WTC11 (cell line): ENCODE data around the gene NAA80. TPM values are rescaled to one million over a fixed set of nuclear protein-coding genes. Genes with fewer than 3 reads are reported as not detected.

Source experiments
- ATAC-seq: fragments of 200-7000 bp; cut with Tn5 transposase; 2 replicates; pipeline ENCODE4 v1.10.0; 2021; ENCODE audit warnings: mild to moderate bottlenecking, moderate library complexity
- CTCF ChIA-PET: fragments of 300-600 bp; sonication (Branson Sonifier 250); formaldehyde crosslinking; loops from one replicate; lab custom pipeline; 2021; ENCODE audit warnings: antibody characterized with exemption; lab: Charles Lee
- POLR2A ChIA-PET: fragments of 350-600 bp; sonication (Branson Sonifier 250); formaldehyde crosslinking; loops from one replicate; lab custom pipeline; 2021; ENCODE audit warnings: antibody characterized with exemption; lab: Charles Lee
- DNase-seq: peaks from one replicate; pipeline ENCODE4 v3.0.0; 2021; ENCODE audit warnings: low spot score
- H3K27ac Mint-ChIP-seq: 2 replicates; pipeline ENCODE4 v1.8.0; 2021; ENCODE audit warnings: mixed read lengths
- H3K27me3 Mint-ChIP-seq: 2 replicates; pipeline ENCODE4 v1.8.0; 2021; ENCODE audit warnings: low read depth, mild to moderate bottlenecking, moderate library complexity, mixed read lengths
- H3K36me3 Mint-ChIP-seq: 2 replicates; pipeline ENCODE4 v1.8.0; 2021; ENCODE audit warnings: mixed read lengths
- H3K4me1 Mint-ChIP-seq: 2 replicates; pipeline ENCODE4 v1.8.0; 2022; ENCODE audit warnings: mixed read lengths
- H3K4me3 Mint-ChIP-seq: 2 replicates; pipeline ENCODE4 v1.8.0; 2021; ENCODE audit warnings: mild to moderate bottlenecking, moderate library complexity, mixed read lengths
- H3K9me3 Mint-ChIP-seq: 2 replicates; pipeline ENCODE4 v1.8.0; 2021; ENCODE audit warnings: mixed read lengths
- ATF6 ChIP-seq: sonication (generic); formaldehyde crosslinking; IDR thresholded peaks from 2 replicates; pipeline ENCODE4 v1.8.1; 2023; ENCODE audit warnings: mild to moderate bottlenecking, missing genetic modification reagents
- CBFB ChIP-seq: sonication (generic); formaldehyde crosslinking; IDR thresholded peaks from 2 replicates; pipeline ENCODE4 v1.8.1; 2022; ENCODE audit warnings: mild to moderate bottlenecking, low read depth, missing genetic modification reagents
- CDX4 ChIP-seq: fragments of 250-450 bp; sonication (Bioruptor Pico); IDR thresholded peaks from 2 replicates; pipeline ENCODE4 v1.9.0; 2021; ENCODE audit warnings: moderate library complexity, mild to moderate bottlenecking, inconsistent platforms, borderline replicate concordance
- ELF4 ChIP-seq: sonication (generic); formaldehyde crosslinking; IDR thresholded peaks from 2 replicates; pipeline ENCODE4 v1.8.1; 2022; ENCODE audit warnings: low read depth, mild to moderate bottlenecking, moderate library complexity, missing genetic modification reagents
- FOXP1 ChIP-seq: sonication (generic); formaldehyde crosslinking; IDR thresholded peaks from 2 replicates; pipeline ENCODE4 v1.8.0; 2022; ENCODE audit warnings: missing genetic modification reagents, mild to moderate bottlenecking, moderate library complexity, borderline replicate concordance
- PRDM15 ChIP-seq: sonication (generic); formaldehyde crosslinking; IDR thresholded peaks from 2 replicates; pipeline ENCODE4 v1.8.0; 2022; ENCODE audit warnings: missing genetic modification reagents
- RELA ChIP-seq: sonication (generic); formaldehyde crosslinking; IDR thresholded peaks from 2 replicates; pipeline ENCODE4 v1.8.1; 2022; ENCODE audit warnings: missing genetic modification reagents, mild to moderate bottlenecking, borderline replicate concordance
- SP1 ChIP-seq: sonication (generic); formaldehyde crosslinking; conservative IDR thresholded peaks from 2 replicates; pipeline ENCODE4 v1.8.1; 2022; ENCODE audit warnings: missing genetic modification reagents
- TP53 ChIP-seq: sonication (generic); formaldehyde crosslinking; IDR thresholded peaks from 2 replicates; pipeline ENCODE4 v1.8.1; 2023; ENCODE audit warnings: mild to moderate bottlenecking, missing genetic modification reagents
- USF2 ChIP-seq: sonication (generic); formaldehyde crosslinking; IDR thresholded peaks from 2 replicates; pipeline ENCODE4 v1.8.1; 2023; ENCODE audit warnings: mild to moderate bottlenecking, missing genetic modification reagents, moderate library complexity
- ZNF121 ChIP-seq: sonication (generic); formaldehyde crosslinking; IDR thresholded peaks from 2 replicates; pipeline ENCODE4 v1.8.0; 2023; ENCODE audit warnings: missing genetic modification reagents
- ZNF263 ChIP-seq: sonication (generic); formaldehyde crosslinking; IDR thresholded peaks from 2 replicates; pipeline ENCODE4 v1.8.1; 2022; ENCODE audit warnings: low read depth, mild to moderate bottlenecking, moderate library complexity, missing genetic modification reagents
- ZNF281 ChIP-seq: sonication (generic); formaldehyde crosslinking; IDR thresholded peaks from 2 replicates; pipeline ENCODE4 v1.8.0; 2023; ENCODE audit warnings: mild to moderate bottlenecking, missing genetic modification reagents
- ZNF416 ChIP-seq: fragments of 250-450 bp; sonication (Bioruptor Pico); IDR thresholded peaks from 2 replicates; pipeline ENCODE4 v1.9.0; 2021; ENCODE audit warnings: mild to moderate bottlenecking, inconsistent platforms
- ZNF671 ChIP-seq: fragments of 250-450 bp; sonication (Bioruptor Pico); IDR thresholded peaks from 2 replicates; pipeline ENCODE4 v1.8.0; 2021; ENCODE audit warnings: mild to moderate bottlenecking
- total RNA-seq: library from RNA; stranded (reverse); gene quantifications from 3 replicates; pipeline ENCODE4 v1.2.3, GENCODE V29; 2021

The NAA80 gene
- total RNA-seq, 1 experiment from 2014 or later: 17.3 TPM

GRCh38 chr3:50258029-50258680 lies 41.0 kb downstream of the NAA80 start:
- no peaks in the 10 kb centered on the region for H3K27me3 Mint-ChIP-seq

More at GRCh38 chr3:50258029-50258680, 41.0 kb downstream of the NAA80 start:
- DNase-seq (no peak), ATAC-seq (no peak)
- Mint-ChIP-seq H3K4me3 (no peak overlapping the region), H3K36me3 (peaks cover 22% of the 10 kb centered on the region), H3K27ac (no peak overlapping the region), H3K9me3 (no peaks in the 10 kb centered on the region), H3K4me1 (peaks cover 27% of the 10 kb centered on the region)
- ChIA-PET CTCF (interaction anchor here (0.6 to 7.6 kb wide), 10 partner anchors 9 to 153 kb away, joined by 3 to 151 read pairs (median 33); partner anchors contain the start of gene SEMA3B), POLR2A (interaction anchor here (0.7 kb wide), 1 partner anchor 1717 kb away, joined by 3 read pairs; the partner anchor contains the start of gene ABHD14A)
- TF ChIP-seq FOXP1 (CRISPR knock-in tag): no peak
- no peak for TF ChIP-seq USF2 (CRISPR knock-in tag)
- TF ChIP-seq ZNF121 (CRISPR knock-in tag): no peak
- TF ChIP-seq SP1 (CRISPR knock-in tag): no peak
- no peak for TF ChIP-seq RELA (CRISPR knock-in tag)
- TF ChIP-seq ZNF416 (CRISPR knock-in tag): no peak
- TF ChIP-seq TP53 (CRISPR knock-in tag): no peak
- TF ChIP-seq ZNF671 (CRISPR knock-in tag): no peak
- TF ChIP-seq ELF4 (CRISPR knock-in tag): no peak
- TF ChIP-seq CDX4: no peak
- no peak for TF ChIP-seq CBFB
- TF ChIP-seq ATF6 (CRISPR knock-in tag): no peak
- no peak for TF ChIP-seq ZNF263 (CRISPR knock-in tag)
- TF ChIP-seq ZNF281 (CRISPR knock-in tag): no peak
- TF ChIP-seq PRDM15 (CRISPR knock-in tag): no peak
